Gastroesophageal sphincter (tissue), 4 donors: ENCODE results near the gene ABL2. TPM values are rescaled to one million over a fixed set of nuclear protein-coding genes. Genes with fewer than 3 reads are reported as not detected.
A peak's percentile ranks its signal among the peaks of the same experiment; 100 is the strongest.

Source experiments
- ATAC-seq: fragments of 150-250 bp; one replicate; pipeline ENCODE4 v1.9.1; 2016; ENCODE audit warnings: mild to moderate bottlenecking, moderate library complexity
- H3K27ac ChIP-seq, 4 donors: fragments of 200-600 bp; sonication (generic) in 3 of 4; 1 replicate in 3 of 4; 2 replicates in 1 of 4; pipeline ENCODE4 v1.5.1; 2016 to 2019
- H3K27me3 ChIP-seq: fragments of 200-600 bp; sonication (generic); one replicate; pipeline ENCODE4 v1.5.1; 2019
- H3K36me3 ChIP-seq, 2 donors: fragments of 200-600 bp; sonication (generic); one replicate each; pipeline ENCODE4 v1.5.1; 2019; ENCODE audit warnings: control low read depth in 1 of 2
- H3K4me1 ChIP-seq, 3 donors: fragments of 200-600 bp; sonication (generic); 1 replicate in 2 of 3; 2 replicates in 1 of 3; pipeline ENCODE4 v1.5.1; 2016 to 2019; ENCODE audit warnings: control low read depth in 2 of 3
- H3K4me3 ChIP-seq, 2 donors: fragments of 200-600 bp; sonication (generic); one replicate each; pipeline ENCODE4 v1.5.1; 2019; ENCODE audit warnings: mild to moderate bottlenecking in 1 of 2, moderate library complexity in 1 of 2
- H3K9me3 ChIP-seq, 3 donors: fragments of 200-600 bp; sonication (generic); one replicate each; pipeline ENCODE4 v1.5.1; 2017 to 2019; ENCODE audit warnings: control low read depth in 2 of 3
- CTCF ChIP-seq, 4 experiments: fragments of 200-600 bp in 2 of 4; fragments of 450-650 bp in 2 of 4; sonication (generic) in 1 of 4; IDR thresholded peaks; one replicate each; pipeline ENCODE4 v1.5.1; 2017 to 2019; ENCODE audit warnings: antibody characterized with exemption in 4 of 4, mild to moderate bottlenecking in 2 of 4, moderate library complexity in 2 of 4
- EP300 ChIP-seq: sonication (generic); formaldehyde crosslinking; IDR thresholded peaks from one replicate; pipeline ENCODE4 v1.6.1; 2017; ENCODE audit warnings: antibody characterized with exemption, mild to moderate bottlenecking
- POLR2A ChIP-seq, 2 donors: fragments of 450-650 bp; IDR thresholded peaks; one replicate each; pipeline ENCODE4 v1.6.1; 2017; ENCODE audit warnings: antibody characterized with exemption in 2 of 2, mild to moderate bottlenecking in 2 of 2, moderate library complexity in 1 of 2
- POLR2AphosphoS5 ChIP-seq: sonication (generic); formaldehyde crosslinking; IDR thresholded peaks from one replicate; pipeline ENCODE4 v1.6.1; 2017; ENCODE audit warnings: antibody characterized with exemption
- WGBS, 2 donors: methylation state at CpG; one replicate each; pipeline ENCODE4 v1.1.5; 2018; ENCODE audit warnings: low coverage in 1 of 2; 5-methylcytosine and 5-hydroxymethylcytosine counted together
- total RNA-seq, 4 donors: library from RNA; depleted of rRNA; stranded (reverse); fragments of >200 nt; gene quantifications; one replicate each; pipeline ENCODE4 v1.1.0, GENCODE V29; 2016

Gene ABL2
- total RNA-seq, 4 donors from 2014 or later: 11.8 to 22.2 (median 17.2) TPM

- H3K27ac ChIP-seq: peak overlapping the region in 3 of 4 donors; percentile 32 to 65 (median 37)
- 38% methylated on average over 3 of the region's 5 CpGs; no CpG with 5 or more reads in 1 of the 2 donors for WGBS, 2 donors
- no peak overlapping the region for H3K4me3 ChIP-seq
- H3K4me1 ChIP-seq: peaks cover 0 to 42% (median 14%) of the 10 kb centered on the region in 3 donors
- TF ChIP-seq POLR2AphosphoS5 (peak; percentile 29), EP300 (no peak), CTCF (IDR thresholded peaks at IDR 0.05) (no peak), POLR2A (IDR thresholded peaks at IDR 0.05) (no peak)
- H3K27me3 ChIP-seq: no peaks in the 10 kb centered on the region
- ATAC-seq: peak; percentile 91
- peaks cover 0 to 100% of the 10 kb centered on the region in 2 donors for H3K36me3 ChIP-seq
- no peaks in the 10 kb centered on the region for H3K9me3 ChIP-seq
Observed at GRCh38 chr1:179091691-179092165, 137.7 kb downstream of the ABL2 start.

- TF ChIP-seq CTCF (IDR thresholded peaks at IDR 0.05) (no peak), POLR2AphosphoS5 (no peak), EP300 (no peak), POLR2A (IDR thresholded peaks at IDR 0.05) (no peak)
- H3K4me3 ChIP-seq: no peak overlapping the region
- ATAC-seq: no peak
- no peaks in the 10 kb centered on the region for H3K27me3 ChIP-seq
- peak overlapping the region in 3 of 4 donors; percentile 32 to 65 (median 48) for H3K27ac ChIP-seq
- H3K36me3 ChIP-seq: peaks cover 0 to 96% of the 10 kb centered on the region in 2 donors
- peaks cover 0 to 42% (median 14%) of the 10 kb centered on the region in 3 donors for H3K4me1 ChIP-seq
- H3K9me3 ChIP-seq: no peaks in the 10 kb centered on the region
- WGBS, 2 donors: 79% methylated on average over 2 of the region's 4 CpGs; no CpG with 5 or more reads in 1 of the 2 donors
Observed at GRCh38 chr1:179090923-179091322, 138.6 kb downstream of the ABL2 start.

GRCh38 chr1:179090522-179090921, 139.0 kb downstream of the ABL2 start:
- 74 to 75% methylated on average over 6 of the region's 8 CpGs for WGBS, 2 donors

GRCh38 chr1:179089827-179090482, 139.5 kb downstream of the ABL2 start:
- peak overlapping the region in 3 of 4 donors; percentile 32 to 65 (median 48) for H3K27ac ChIP-seq
- TF ChIP-seq POLR2AphosphoS5 (no peak), POLR2A (IDR thresholded peaks at IDR 0.05) (no peak), EP300 (no peak), CTCF (IDR thresholded peaks at IDR 0.05) (no peak)
- peaks cover 0 to 42% (median 14%) of the 10 kb centered on the region in 3 donors for H3K4me1 ChIP-seq
- H3K4me3 ChIP-seq: no peak overlapping the region
- H3K9me3 ChIP-seq: no peaks in the 10 kb centered on the region
- WGBS, 2 donors: 40 to 86% methylated on average over 1 to 12 of the region's 16 CpGs
- H3K36me3 ChIP-seq: peaks cover 0 to 94% of the 10 kb centered on the region in 2 donors
- ATAC-seq: no peak
- no peaks in the 10 kb centered on the region for H3K27me3 ChIP-seq

More at GRCh38 chr1:179090522-179090921, 139.0 kb downstream of the ABL2 start:
- peak overlapping the region in 3 of 4 donors; percentile 32 to 65 (median 48) for H3K27ac ChIP-seq
- H3K4me3 ChIP-seq: no peak overlapping the region
- ATAC-seq: no peak
- peaks cover 0 to 42% (median 14%) of the 10 kb centered on the region in 3 donors for H3K4me1 ChIP-seq
- H3K36me3 ChIP-seq: peaks cover 0 to 96% of the 10 kb centered on the region in 2 donors
- H3K9me3 ChIP-seq: no peaks in the 10 kb centered on the region
- TF ChIP-seq POLR2A (IDR thresholded peaks at IDR 0.05) (no peak), POLR2AphosphoS5 (no peak), EP300 (no peak), CTCF (IDR thresholded peaks at IDR 0.05) (no peak)
- H3K27me3 ChIP-seq: no peaks in the 10 kb centered on the region
